ENCODE measurements around the gene PTPRCAP.
"Not testable (repeated sequence)": the region's sequence is repeated elsewhere in the genome, so short reads cannot be mapped to it uniquely, and the experiment has no call there.

PTPRCAP gene, protein sequence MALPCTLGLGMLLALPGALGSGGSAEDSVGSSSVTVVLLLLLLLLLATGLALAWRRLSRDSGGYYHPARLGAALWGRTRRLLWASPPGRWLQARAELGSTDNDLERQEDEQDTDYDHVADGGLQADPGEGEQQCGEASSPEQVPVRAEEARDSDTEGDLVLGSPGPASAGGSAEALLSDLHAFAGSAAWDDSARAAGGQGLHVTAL

GRCh38 chr11:67437082-67437808 lies at the start of gene PTPRCAP:
PTPRCAP (minus strand) TSS chr11:67437682; CDS start chr11:67437619, 63 bp downstream.
- peak; percentile 77 for DNase-seq (ENCODE audit: low spot score)

- DNase-seq (ENCODE audit: low spot score): peak; percentile 69
These were observed 49.2 kb upstream of the PTPRCAP start for GRCh38 chr11:67486481-67487195.

GRCh38 chr11:67485873-67486361 lies 48.4 kb upstream of the PTPRCAP start:
- peak; percentile 84 for DNase-seq (ENCODE audit: low spot score)

DNA sequence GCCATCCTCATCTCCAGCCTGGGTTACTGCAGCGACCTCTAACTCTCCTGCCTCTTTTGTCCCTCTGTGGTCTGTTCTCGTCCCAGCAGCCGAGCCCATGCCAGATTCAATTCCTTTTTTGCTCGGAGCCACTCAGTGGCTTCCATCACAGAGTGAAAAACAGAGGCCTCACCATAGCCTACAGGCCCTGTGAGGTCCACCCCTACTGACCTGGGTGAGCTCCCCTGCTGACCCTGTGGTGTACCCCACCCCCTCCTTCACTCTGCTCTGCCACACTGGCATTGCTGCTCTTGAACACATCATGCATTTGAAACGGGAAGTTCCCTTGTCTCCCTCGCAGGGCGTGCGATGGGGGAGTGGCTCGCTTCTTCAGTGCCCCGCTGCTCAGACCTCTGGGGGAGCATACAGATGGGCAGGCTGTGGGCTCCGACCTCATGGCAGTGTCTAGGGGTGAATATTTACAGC lies 47.4 kb upstream of the PTPRCAP start:
- peak; percentile 87 for DNase-seq (ENCODE audit: low spot score)

DNA sequence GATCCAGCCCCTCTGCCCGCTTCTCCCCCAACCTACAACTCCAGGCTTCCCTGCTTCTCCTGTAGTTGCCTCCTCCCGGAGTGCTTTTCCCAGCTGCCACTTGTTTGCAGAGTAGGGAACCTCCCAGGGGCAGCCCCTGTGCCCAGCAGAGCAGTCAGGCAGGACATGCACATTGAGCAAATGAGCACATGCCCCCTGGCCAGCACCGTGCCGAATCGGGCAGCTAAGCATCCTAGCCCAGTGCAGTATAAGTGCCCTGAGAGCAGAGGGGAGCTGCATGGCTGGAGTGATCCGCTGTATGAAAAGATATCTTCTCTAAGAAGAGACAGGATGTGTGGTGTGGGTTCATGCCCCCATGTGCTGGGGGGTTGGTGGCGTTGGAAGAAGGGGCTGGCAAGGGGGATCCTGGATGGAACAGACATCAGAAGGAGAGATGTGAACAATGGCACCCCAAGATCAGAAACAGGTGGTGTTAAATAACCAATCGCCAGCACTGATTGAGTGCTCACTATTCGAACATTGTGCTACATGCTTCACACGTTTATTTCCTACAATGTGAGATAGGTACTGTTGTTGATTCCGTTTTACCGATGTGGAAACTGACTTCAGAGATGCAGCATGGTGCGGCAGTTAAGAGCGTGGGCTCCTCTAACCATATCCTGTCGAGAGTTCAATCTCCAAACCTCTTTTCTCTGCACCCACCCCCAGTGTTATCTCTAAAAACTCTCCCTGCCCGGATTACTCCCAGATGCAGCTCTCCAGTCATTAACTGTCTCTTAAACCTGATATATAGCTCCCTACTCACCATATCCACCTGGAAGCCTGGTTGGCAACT lies 46.6 kb upstream of the PTPRCAP start:
- DNase-seq (ENCODE audit: low spot score): peak; percentile 67

- DNase-seq (ENCODE audit: low spot score): peak; percentile 99
These were observed 45.6 kb upstream of the PTPRCAP start, which contains the start of gene AIP for GRCh38 chr11:67482827-67483798. AIP (plus strand) TSS chr11:67483026; CDS start chr11:67483159, 133 bp downstream.

- DNase-seq (ENCODE audit: low spot score): no peak
These were observed 44.9 kb upstream of the PTPRCAP start for GRCh38 chr11:67482275-67482826.

DNA sequence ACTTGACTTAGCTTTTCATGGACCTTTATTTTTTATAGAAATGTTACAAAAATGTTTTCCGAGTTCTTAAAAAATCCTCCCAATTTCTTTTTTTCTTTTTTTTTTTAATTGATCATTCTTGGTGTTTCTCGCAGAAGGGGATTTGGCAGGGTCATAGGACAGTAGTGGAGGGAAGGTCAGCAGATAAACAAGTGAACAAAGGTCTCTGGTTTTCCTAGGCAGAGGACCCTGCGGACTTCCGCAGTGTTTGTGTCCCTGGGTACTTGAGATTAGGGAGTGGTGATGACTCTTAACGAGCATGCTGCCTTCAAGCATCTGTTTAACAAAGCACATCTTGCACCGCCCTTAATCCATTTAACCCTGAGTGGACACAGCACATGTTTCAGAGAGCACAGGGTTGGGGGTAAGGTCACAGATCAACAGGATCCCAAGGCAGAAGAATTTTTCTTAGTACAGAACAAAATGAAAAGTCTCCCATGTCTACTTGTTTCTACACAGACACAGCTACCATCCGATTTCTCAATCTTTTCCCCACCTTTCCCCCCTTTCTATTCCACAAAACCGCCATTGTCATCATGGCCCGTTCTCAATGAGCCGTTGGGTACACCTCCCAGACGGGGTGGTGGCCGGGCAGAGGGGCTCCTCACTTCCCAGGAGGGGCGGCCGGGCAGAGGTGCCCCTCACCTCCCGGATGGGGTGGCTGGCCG lies 40.0 kb upstream of the PTPRCAP start:
- not testable (repeated sequence) for DNase-seq (ENCODE audit: low spot score)

DNA sequence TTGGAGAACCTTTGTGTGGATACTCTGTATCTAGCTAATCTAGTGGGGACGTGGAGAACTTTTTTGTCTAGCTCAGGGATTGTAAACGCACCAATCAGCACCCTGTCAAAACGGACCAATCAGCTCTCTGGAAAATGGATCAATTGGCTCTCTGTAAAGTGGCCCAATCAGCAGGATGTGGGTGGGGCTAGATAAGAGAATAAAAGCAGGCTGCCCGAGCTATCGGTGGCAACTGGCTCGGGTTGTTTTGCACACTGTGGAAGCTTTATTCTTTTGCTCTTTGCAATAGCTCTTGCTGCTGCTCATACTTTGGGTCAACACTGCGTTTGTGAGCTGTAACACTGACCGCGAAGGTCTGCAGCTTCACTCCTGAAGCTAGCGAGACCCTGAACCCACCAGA lies 39.2 kb upstream of the PTPRCAP start:
- not testable (repeated sequence) for DNase-seq (ENCODE audit: low spot score)

- no peak for DNase-seq (ENCODE audit: low spot score)
These were observed 35.4 kb upstream of the PTPRCAP start for GRCh38 chr11:67472882-67473281.

- no peak for DNase-seq (ENCODE audit: low spot score)
These were observed 33.0 kb upstream of the PTPRCAP start for GRCh38 chr11:67470337-67471002.

DNA sequence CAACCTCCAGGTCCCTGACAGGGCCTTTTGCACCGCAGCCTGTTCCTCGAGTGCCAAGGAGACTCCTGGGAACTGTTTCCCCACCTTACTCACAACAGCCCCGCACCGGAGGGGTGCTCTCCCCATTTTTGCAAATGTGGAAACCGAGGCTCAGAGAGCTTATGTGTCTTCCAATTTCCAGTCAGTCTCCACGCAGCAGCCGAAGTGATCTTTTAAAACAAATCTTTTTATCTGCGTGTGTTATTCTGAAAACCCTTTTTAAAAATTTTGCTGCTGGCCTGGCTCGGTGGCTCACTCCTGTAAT lies 32.0 kb upstream of the PTPRCAP start:
- DNase-seq (ENCODE audit: low spot score): no peak

- peak; percentile 95 for DNase-seq (ENCODE audit: low spot score)
These were observed 31.5 kb upstream of the PTPRCAP start, which contains the start of gene TMEM134 for GRCh38 chr11:67468759-67469507. TMEM134 (minus strand) TSS chr11:67469251; CDS start chr11:67469192, 59 bp downstream.

DNA sequence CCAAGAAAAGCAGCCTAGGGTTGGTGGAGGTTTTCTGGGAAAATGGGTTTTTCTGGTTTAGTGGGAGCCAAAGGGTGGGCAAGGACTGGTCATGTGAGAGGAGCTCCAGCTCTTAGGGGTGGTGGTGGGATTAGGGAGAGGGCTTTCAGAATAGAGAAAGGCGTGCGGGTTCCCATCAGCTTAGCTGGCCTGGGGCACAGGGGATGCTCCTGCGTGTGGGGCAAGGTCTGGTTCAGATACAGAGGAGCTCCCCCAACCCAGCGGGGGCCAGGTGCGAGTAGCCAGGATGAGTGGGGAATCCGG lies 30.9 kb upstream of the PTPRCAP start:
- no peak for DNase-seq (ENCODE audit: low spot score)

DNA sequence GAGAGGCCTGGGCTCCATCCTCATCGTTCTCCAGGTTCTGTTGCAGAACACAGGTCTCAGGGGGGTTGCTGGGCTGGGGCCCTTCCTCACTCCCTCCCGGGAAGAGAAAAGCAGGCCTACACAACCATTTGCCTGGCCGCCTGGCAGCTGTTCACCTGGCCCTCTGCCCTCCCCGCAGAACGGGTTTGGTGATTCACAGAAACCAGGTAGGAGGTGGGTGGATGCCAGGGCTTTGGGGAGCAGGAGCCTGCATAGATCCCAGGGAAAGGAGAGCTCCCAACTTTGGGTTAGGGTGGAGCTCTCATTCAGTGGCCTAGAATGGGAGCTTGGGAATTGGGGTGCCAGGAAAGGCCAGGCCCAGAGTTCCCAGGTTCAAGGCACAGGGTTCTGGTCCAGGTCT lies 30.6 kb upstream of the PTPRCAP start:
- no peak for DNase-seq (ENCODE audit: low spot score)

- no peak for DNase-seq (ENCODE audit: low spot score)
These were observed 29.7 kb upstream of the PTPRCAP start for GRCh38 chr11:67466962-67467771.

DNA sequence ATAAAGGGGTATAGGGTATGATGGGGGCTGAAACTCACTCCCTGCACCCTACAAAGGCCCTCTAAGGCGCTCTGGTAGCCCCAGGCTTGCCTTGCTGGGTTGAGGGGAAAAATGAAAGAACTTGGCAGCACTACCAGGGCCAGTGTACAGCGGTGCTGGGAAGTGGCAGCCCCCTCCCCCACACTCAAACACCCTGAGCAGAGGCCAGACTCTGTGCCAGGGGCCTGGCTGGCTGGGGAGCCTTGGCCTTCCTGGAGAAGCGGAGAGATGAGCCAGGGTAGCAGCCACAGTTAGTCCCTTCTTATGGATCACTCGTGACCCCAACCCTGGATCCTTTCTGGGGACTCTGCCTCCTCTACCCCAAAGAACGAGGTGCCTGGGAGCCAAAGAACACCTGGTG lies 28.9 kb upstream of the PTPRCAP start:
- no peak for DNase-seq (ENCODE audit: low spot score)

GRCh38 chr11:67465530-67465929 lies 28.0 kb upstream of the PTPRCAP start:
- DNase-seq (ENCODE audit: low spot score): not testable (repeated sequence)

Data from activated CD4-positive, alpha-beta T cell treated with anti-CD3 and anti-CD28 coated beads, Interleukin-2, Interleukin-4, amounts not matched to agents 100 ng/mL and 50 ng/mL, durations not matched to agents 16 hours and 8 hours (primary cell).